Activated effector memory CD4-positive, alpha-beta T cell treated with Interleukin-2 at 50 U/mL for 16 hours (primary cell): ENCODE results near the gene TNFSF10.

Experiments used
- DNase-seq: peaks from one replicate; pipeline ENCODE4 v3.0.0-alpha.2; 2020

TNFSF10 gene

DNA sequence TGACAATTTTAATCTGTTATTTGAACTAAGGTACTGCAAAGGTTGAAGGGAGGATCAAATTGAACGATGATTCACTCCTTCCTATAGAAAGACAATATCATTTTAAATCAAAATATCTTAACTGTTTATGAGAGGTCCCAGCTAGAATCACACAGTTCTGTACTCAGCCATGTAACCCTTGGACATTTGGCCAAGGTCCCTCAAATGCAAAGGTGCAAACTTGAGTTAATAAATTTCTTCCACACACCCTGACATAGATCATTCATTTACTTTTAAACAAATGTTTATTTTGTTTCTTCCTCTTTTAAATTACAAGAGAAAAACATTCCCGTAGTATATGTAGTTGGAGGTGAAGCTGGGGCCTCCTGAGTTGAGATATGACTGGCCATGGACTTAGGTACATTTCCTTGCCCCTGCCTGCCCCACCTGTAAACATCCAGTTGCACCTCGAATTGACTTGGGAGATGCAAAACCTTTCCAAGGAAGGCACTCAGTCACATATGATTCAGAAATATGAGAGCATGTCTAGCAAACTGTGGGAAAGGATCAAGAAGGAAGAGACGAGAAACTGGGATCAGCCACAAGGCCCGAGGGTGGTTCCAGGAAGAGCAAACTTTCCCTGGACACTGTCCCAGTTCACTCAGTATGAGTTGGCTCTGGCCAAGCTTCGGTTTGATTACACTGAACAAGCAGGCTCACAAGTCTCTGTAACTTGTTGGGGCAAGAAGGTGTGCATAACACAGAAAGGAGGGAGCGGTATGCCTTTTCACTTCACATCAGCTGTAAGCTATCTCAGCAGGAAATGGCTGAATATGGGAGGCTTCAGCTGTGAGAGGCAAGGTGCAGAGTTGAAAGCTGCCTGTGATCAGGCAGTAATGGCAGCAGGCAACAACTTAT is 6.7 kb downstream of the TNFSF10 start:
- no peak for DNase-seq

DNA sequence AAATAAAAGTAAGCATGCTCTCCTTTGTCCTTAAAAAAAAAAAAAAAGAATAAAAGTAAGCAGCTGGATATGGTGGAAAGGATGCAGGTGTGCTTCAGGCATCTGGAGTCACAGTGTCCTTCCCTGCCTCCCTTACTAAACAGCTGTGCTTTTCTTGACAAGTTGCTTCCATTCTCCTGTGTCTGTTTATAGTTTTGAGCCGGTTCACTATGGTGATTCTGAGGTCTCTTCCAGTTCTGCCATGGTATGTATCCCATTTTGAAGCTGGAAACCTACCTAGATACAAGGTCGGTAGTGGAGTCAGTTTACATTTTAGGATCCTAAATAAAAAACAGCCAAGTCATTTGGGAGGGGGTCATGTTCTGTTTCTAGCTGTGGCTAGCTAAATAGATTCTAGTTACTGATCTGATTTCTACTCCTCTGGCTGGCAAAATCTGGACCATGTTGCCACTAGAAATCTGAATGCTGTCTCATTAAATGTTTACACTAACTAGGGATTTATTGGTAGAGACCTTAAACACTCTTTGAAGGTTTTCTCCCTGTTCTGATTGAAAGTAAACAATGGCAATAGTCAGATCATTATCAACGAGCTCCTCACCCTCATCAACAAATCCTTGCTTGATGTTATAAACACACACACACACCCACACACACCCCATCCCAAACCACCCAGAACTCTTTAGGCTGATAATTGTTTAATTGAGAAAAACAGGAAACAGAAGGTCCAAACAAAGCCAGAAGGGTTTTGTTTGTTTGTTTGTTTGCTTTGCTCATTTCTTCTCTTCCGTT is 7.9 kb downstream of the TNFSF10 start:
- DNase-seq: no peak

DNA sequence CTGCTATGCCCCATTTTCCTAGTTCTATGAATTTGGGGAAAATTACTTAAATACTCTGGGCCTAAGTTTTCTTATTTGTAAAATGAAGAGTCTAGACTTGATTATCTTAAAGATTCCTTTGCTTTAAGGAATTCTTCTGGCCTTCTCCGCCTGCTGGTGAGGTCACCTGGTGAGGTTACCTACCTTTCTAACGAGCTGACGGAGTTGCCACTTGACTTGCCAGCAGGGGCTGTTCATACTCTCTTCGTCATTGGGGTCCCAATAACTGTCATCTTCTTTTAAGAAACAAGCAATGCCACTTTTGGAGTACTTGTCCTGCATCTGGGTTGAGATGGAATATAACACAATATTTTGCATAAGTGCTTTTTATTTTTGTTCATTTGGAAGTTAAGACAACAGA is 8.6 kb downstream of the TNFSF10 start:
- DNase-seq: no peak

DNA sequence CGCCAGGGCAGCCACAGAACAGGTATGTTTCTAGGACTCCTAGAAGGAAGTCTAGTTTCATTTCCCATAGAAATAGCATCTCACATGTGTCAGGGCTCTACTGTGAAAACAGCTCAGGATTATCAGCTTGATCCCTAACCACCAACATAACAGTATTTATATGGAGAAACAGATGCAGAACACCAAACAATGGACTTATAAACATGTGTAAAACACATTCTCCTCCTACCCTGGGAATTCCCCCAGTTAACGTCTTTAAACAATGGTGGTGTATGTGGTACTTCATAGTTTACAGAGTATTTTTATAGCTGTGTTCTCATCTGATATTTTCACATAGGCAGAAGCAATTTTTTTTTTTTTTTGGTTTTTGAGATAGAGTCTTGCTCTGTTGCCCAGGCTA is 9.7 kb downstream of the TNFSF10 start:
- no peak for DNase-seq

DNA sequence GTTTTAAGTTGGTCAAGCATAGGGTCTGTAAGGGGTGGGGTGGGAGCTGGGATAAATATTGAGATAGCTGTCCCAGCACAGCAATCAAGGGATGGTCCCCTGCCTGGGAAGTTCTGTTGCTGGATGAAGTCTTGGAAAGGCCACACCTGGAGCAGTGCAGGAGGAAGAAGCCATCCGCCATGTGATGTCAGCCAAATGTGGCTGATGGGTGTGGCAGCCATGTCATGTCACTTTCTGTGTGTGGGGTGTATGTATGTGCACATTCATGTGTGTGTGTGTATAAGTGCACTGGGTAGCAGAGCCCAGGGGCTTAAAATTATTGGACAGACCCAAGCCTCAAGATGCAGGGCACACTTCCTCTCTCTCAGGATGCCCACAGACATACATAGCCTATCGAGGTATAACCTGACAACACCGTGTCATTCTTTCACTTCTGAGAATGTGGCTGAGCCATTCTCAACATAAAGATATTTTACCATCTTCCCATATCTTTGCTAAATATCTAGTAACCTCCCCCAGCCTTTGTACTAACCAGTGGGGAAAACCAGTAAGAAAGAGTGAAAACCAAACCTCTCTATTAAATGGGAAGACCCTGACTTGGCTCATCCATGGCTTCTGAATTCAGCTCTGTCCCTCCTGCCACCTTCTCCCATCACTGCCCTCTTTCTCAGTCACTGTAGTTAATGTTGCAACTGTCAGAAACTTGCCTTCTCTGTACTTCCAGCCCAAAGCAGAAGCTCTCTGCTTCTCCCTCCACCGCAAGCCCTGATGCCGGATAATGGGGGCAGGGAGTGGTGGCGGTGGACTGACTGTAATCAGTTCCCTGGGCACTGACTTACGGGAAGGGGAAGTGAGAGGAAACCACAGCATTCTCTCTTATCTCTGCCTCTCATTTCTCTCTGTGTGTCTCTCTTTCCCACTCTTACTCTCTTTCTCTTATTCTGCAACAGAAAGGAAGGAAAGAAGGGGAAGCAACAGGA is 11.2 kb downstream of the TNFSF10 start:
- DNase-seq: no peak

DNA sequence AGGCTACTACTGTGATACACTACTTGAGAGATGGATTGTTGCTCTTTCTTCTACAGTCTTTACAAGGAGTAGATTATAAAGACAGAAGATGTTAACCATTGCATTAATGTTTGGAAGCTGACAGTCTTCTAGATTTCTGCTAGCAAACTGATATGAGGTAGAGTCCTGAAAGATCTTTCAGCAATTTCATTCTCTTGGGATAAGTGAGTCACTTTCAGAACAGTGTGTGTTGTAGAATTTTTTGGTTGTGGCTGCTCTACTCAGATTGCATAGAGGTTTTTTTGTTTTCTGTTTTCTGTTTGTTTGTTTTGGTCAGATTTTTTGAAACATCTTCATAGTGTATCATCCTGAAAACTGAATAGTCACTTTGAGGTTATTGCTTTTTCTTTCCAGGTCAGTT is 17.1 kb downstream of the TNFSF10 start:
- no peak for DNase-seq

DNA sequence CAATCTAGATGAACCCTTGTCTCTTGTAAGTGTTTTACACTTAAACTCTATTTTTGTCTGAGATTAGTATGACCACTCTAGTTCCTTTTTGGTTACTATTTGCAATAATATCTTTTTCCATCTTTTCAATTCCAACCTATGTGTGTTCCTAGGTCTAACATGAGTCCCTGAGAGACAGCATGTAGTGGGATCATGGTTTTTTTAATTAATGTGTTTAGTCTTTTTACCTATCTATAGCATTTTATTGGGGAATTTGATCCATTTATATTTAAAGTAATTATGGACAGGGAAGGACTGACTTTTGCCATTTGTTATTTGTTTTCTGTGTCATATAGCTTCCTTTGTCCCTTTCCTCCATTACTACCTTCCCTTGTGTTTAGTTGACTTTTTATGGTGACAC is 21.7 kb downstream of the TNFSF10 start:
- no peak for DNase-seq

DNA sequence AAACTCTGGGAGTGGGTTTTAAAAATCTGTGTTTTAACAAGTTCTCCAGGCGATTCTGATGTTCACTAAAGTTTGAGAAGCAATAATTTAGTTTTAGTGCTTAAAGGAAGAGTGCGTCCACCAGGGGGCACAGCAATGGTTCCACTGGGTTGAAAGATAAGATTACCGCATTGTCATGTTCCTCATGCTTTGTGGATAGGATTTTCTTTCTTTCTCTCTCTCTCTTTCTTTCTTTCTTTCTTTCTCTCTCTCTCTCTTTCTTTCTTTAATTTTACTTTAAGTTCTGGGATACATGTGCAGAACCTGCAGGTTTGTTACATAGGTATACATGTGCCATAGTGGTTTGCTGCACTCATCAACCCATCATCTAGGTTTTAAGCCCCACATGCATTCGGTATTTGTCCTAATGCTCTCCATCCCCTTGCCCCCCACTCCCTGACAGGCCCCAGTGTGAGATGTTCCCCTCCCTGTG is 33.0 kb downstream of the TNFSF10 start:
- DNase-seq: peak; percentile 59

DNA sequence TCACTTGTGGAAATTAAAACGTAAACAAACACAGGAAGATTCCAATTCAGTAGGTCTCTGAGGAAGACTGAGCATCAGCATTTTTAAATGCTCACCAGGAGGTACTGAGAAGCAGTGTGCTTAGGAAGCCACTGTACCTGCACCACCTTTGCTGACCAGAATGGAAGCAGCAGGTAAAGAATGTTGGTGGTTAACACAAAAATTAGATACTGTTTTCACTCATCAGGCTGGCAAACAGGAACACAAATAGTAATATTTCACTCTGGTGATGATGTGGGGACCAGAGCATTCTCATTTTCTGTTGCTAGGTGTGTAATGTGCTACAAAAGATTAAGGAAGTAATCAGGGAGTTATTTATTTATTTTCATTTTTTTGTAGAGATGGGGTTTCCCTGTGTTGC is 45.1 kb downstream of the TNFSF10 start:
- DNase-seq: no peak

DNA sequence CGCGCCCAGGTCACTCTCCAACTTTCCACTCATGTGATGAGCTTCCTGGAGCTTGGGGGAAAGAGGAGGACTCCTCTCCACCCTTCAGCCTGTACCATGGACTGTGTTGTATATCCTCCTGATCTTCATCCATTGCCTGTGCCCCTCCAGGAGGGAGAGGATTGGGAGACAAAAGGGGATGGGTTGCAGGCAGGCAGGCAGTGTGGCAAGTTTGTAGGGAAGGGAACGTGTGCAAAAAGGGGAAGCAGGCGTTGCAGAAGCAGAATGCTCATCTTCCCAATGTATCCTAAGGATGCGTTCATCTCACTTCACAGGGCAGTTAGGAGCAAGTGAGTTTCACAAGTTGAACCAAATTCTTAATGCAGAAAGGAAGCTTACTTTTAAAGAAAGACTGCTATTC is 46.9 kb downstream of the TNFSF10 start:
- no peak for DNase-seq

DNA sequence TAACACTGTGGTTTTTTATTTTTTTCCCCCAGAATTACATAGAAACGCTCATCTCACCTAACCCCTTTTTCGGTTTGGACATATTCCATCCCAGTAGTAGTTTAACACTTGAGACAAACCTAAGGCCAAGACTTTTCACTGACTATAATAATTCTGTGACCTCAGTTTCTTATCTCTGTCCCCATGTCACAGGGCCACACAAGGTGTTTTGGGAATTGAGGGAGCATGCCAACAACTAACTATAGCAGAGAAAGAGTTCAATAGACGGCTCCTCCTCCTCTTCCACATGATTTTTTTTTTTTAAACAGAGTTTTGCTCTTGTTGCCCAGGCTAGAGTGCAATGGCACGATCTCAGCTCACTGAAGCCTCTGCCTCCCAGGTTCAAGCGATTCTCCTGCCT is 47.5 kb downstream of the TNFSF10 start:
- DNase-seq: no peak

DNA sequence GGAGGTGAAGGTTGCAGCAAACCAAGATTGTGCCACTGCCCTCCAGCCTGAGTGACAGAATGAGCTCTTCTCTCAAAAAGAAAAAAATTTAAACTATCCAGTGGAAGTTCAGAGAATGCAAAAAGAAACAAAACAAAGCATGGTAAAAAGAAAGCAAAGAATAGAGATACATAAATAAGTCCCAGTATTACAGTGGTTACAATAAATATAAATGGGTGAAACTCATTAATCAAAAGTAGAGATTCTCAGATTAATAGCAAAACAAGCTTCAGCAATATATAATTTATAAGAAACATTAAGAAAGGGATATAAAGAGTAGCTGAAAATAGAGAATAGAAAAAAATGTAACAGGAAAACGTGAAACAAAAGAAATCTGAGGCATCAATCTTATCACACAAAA is 51.3 kb downstream of the TNFSF10 start:
- DNase-seq: no peak

DNA sequence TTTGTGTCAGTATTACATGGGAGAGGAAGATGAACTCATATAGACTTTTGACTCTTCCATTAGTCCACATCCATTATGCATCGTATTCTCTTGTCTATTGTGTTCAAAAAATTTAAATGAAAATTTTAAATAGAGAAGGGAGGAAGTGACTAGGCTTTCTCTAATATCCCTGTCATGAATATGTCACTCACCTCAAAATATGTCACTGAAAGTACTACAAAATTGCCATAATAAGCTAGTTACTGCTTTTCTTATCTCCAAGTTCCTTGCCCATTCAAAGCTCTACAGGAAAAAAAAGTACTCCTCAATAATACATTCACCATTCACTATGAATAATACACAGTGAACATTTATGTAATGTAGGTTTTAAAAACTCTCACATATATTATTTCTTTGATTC is 52.6 kb downstream of the TNFSF10 start:
- DNase-seq: no peak

DNA sequence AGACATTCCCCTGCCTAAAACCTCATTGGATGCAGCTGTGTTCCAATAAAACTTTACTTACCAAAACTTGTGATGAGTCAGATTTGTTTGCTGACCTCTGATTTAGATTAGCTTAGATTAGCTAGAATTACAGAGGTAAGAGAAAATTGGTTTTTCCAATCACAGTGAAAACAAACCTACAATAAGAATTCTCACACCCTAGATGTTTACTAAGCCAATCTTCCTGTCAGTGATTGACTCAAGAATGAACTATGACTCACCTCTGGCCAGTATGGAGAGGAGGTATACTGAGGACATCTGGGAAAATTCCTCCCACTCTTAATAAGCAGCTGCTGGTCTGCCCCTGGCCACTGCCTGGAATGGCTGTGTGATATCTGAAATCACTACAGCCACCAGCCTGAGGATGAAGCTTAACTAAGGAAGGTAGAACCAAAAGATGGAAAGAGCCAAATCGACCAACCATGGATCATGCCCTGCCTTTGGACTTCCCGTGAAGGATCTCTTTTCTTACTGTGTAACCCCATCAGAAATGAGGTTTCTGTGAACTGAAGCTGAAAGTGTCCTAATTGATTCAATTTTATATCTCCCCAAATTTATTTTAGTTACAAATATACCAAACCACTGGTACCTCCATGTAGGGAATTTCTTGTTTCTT is 55.9 kb downstream of the TNFSF10 start:
- DNase-seq: no peak

DNA sequence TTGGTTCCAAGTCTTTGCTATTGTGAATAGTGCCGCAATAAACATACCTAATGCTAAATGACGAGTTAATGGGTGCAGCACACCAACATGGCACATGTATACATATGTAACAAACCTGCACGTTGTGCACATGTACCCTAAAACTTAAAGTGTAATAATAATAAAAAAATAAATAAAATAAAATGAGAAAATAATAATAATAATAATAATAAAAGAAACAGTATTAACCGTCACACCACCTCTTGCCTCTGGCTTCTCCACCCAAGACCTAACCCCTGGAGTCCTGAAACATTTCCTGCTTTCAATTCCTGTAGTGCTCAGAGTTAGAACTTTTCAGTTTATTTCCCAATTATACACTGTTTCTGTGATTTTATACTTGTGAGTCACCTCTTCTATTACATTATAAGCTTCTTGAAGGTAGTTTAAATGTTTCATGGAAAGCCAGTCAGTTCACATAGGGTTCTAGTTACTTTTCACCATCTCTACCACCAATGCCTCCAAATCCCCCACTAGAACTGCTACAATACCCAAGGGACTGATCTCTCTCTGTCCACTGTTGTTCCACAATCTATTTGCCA is 56.6 kb downstream of the TNFSF10 start:
- no peak for DNase-seq

DNA sequence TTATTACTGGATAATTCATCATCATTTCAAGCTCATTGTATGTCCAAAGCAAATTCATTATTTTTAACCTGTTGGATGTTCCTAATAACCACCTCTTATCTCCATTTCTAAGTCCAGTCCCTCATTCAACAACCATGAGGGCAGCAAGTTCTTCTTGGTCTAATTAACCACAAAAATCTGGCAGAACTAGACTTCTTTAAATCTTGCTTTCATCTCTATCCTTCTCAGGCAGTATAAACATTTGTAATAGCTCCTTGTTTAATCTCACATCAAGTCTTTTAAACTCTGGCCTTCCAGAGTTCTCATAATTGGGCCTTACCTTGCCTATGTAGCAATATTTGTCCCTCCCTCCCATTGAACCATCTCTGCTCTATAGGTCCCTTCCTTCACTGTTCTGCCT is 57.9 kb downstream of the TNFSF10 start:
- DNase-seq: no peak

DNA sequence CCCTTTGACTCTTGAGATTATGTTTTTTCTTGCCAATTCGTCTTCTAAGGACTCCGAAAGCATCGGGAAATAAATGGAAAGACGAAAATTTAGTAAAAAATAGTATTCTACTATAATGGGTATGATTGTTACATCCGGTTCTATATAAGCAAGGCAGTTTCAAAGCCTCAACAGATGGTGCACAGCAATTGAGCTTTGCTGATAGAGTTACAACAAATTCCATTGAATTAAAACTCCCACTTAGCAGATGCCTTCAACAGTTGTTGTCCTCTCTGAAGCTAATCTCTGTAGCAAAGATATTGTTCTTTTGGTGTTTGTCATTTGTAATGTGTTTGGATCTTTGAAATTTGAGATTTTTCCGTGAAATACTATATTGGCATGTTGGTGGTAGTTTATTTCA is 58.9 kb downstream of the TNFSF10 start:
- DNase-seq: no peak

DNA sequence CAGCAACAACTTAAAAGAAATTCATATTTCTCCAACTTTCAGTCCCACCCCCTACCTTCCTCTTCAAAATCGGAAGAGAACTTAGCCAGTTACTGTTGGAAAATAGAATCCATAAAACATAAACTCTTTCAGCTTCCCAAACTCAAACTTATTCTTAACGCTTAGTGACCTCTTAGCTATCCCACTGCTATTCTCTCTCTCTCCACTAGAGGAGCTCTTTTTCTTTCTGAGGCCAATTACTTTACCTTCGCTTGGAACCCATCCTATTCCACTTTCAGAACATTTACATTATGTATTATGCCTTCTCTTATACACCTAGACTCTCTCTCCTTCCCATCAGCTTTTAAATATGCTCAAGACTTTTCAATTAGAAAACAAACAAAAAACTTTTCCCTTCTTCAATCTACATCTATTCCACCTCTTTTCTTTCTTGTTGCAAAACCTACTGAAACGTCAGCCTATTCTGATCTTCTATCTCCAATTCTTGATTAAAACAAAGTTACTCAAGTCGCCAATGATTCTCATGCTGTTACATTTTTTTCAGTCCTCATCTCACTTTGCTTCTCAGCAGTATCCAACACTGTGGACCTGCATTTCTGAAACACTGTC is 61.6 kb downstream of the TNFSF10 start:
- no peak for DNase-seq

DNA sequence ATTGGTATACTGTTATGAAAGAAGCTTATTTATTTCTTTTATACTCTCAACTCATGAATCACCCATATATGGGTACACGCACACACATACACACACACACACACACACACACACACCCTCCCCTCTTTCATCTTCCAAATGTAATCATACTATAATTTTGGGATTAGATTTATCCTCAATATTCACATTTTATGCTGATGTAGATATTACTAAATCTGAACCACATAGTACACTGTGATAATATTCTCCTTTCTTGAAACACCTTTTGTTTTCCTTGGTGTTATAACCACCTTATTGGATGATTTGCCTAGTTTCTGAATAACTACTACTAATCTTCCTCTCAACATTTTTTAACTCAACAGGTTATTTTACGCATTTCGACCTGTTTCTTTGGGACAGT is 66.8 kb downstream of the TNFSF10 start:
- DNase-seq: no peak
